GM12878 (cell line): ENCODE results near the gene TMEM207. TPM values are rescaled to one million over a fixed set of nuclear protein-coding genes. Genes with fewer than 3 reads are reported as not detected.

Experiments used
- BACH1 ChIP-seq: fragments of 450-650 bp; IDR thresholded peaks from 2 replicates; pipeline ENCODE4 v1.6.1; 2017; ENCODE audit warnings: mild to moderate bottlenecking, borderline replicate concordance
- BMI1 ChIP-seq: fragments of 450-650 bp; IDR thresholded peaks from 2 replicates; pipeline ENCODE4 v1.6.1; 2016; ENCODE audit warnings: mild to moderate bottlenecking, moderate library complexity, borderline replicate concordance
- CTCF ChIP-seq, 3 experiments: IDR thresholded peaks in 2 of 3; conservative IDR thresholded peaks in 1 of 3; 2 replicates each; pipeline ENCODE4 v1.5.1; 2011; ENCODE audit warnings: low read depth in 3 of 3, low read length in 3 of 3, mild to moderate bottlenecking in 3 of 3, control low read depth in 2 of 3, moderate library complexity in 2 of 3, inconsistent platforms in 1 of 3, mixed read lengths in 1 of 3; ENCODE audit not compliant: control insufficient read depth in 2 of 3, insufficient read depth in 1 of 3; ENCODE audit errors: extremely low read depth in 1 of 3
- E2F4 ChIP-seq: IDR thresholded peaks from 2 replicates; pipeline ENCODE4 v1.6.1; 2012; ENCODE audit warnings: low read depth, low read length, improper control_type of control experiment
- GATAD2B ChIP-seq: fragments of 450-650 bp; conservative IDR thresholded peaks from 2 replicates; pipeline ENCODE4 v1.6.1; 2017; ENCODE audit warnings: low read depth, mild to moderate bottlenecking, moderate library complexity
- MTA2 ChIP-seq: fragments of 450-650 bp; IDR thresholded peaks from 2 replicates; pipeline ENCODE4 v1.6.1; 2016; ENCODE audit warnings: low read depth, mild to moderate bottlenecking, moderate library complexity
- RCOR1 ChIP-seq: conservative IDR thresholded peaks from 2 replicates; pipeline ENCODE4 v1.6.1; 2012; ENCODE audit warnings: low read depth, low read length, improper control_type of control experiment
- STAT3 ChIP-seq: IDR thresholded peaks from 2 replicates; pipeline ENCODE4 v1.6.1; 2011; ENCODE audit warnings: low read depth, low read length, improper control_type of control experiment
- polyA plus RNA-seq, 11 experiments: library from polyadenylated mRNA; depleted of rRNA in 4 of 11; unstranded in 6 of 11; stranded (reverse) in 5 of 11; fragments of >200 nt; fragmentation: Nextera tagmentation in 4 of 11; fragmentation: Illumina TruSeq in 1 of 11; extraction: Ambion mirVana in 4 of 11; extraction: Trizol in 1 of 11; gene quantifications; 1 replicate in 1 of 11; 2 replicates in 10 of 11; pipeline versions ENCODE4 v1.2.1 to v1.2.3, GENCODE V29; 2011 to 2016; ENCODE audit warnings: inconsistent platforms in 2 of 11, missing spikeins in 2 of 11, low read depth in 1 of 11
- total RNA-seq, 4 experiments: library from RNA; depleted of rRNA in 3 of 4; stranded (reverse); fragments of >200 nt in 3 of 4; fragmentation: Illumina TruSeq in 1 of 4; extraction: Trizol in 1 of 4; gene quantifications; 2 replicates each; pipeline versions ENCODE4 v1.2.1 to v1.2.3, GENCODE V29; 2013 to 2021

The TMEM207 gene
- total and polyA plus RNA-seq, 10 of the 15 experiments (the other 5 are each of a cell fraction or from before 2014, with no cell fraction given) = not detected

GRCh38 chr3:190424478-190425439 is 24.9 kb downstream of the TMEM207 start (continued):
- TF ChIP-seq E2F4 (no peak), RCOR1 (no peak; the same call in 1 of the 2 replicates), BMI1 (no peak; the same call in 1 of the 2 replicates), GATAD2B (no peak), CTCF (IDR thresholded peaks at IDR 0.05 in 2 of 3, conservative IDR thresholded peaks at IDR 0.05 in 1 of 3; ENCODE audit: control insufficient read depth in 2 of 3, extremely low read depth in 1 of 3, insufficient read depth in 1 of 3, low read depth in 3 of 3, low read length in 3 of 3) (peak; percentile 48 to 59 (median 53); a peak in 5 of 6 replicates), STAT3 (no peak), MTA2 (peak; percentile 99), BACH1 (0 out of 2 replicates have a peak, but pooled peaks have one; percentile 13)
